Progenitor cell of endocrine pancreas (in vitro differentiated cells): ENCODE data around the gene METAP1. TPM values are rescaled to one million over a fixed set of nuclear protein-coding genes. Genes with fewer than 3 reads are reported as not detected.
"Not testable (repeated sequence)": the region's sequence is repeated elsewhere in the genome, so short reads cannot be mapped to it uniquely, and the experiment has no call there.

ENCODE experiments used
- DNase-seq: peaks from one replicate; pipeline ENCODE4 v3.0.0; 2021; ENCODE audit warnings: low spot score; ENCODE audit not compliant: unreplicated experiment
- H3K27ac Mint-ChIP-seq: 2 replicates; pipeline ENCODE4 v1.8.0; 2021; ENCODE audit warnings: mild to moderate bottlenecking, moderate library complexity, mixed read lengths
- H3K27me3 Mint-ChIP-seq: 2 replicates; pipeline ENCODE4 v1.8.0; 2021; ENCODE audit warnings: mixed read lengths
- H3K36me3 Mint-ChIP-seq: 2 replicates; pipeline ENCODE4 v1.8.0; 2022; ENCODE audit warnings: mixed read lengths; ENCODE audit not compliant: insufficient read depth
- H3K4me1 Mint-ChIP-seq: 2 replicates; pipeline ENCODE4 v1.8.0; 2021; ENCODE audit warnings: low read depth, mixed read lengths
- H3K4me3 Mint-ChIP-seq: 2 replicates; pipeline ENCODE4 v1.8.0; 2021; ENCODE audit warnings: low read depth, mild to moderate bottlenecking, moderate library complexity, mixed read lengths
- H3K9me3 Mint-ChIP-seq: 2 replicates; pipeline ENCODE4 v1.8.0; 2021; ENCODE audit warnings: low read depth, mixed read lengths
- total RNA-seq: library from RNA; stranded (reverse); gene quantifications from 2 replicates; pipeline ENCODE4 v1.2.1, GENCODE V29; 2021
- TF ChIP-seq, protein P1 (sequence below): fragments of 200-600 bp; sonication (generic); IDR thresholded peaks from one replicate; pipeline ENCODE4 v1.5.0; 2021; ENCODE audit warnings: antibody characterized with exemption, mild to moderate bottlenecking; ENCODE audit not compliant: unreplicated experiment

METAP1 gene
- total RNA-seq, 1 donor from 2014 or later = 49.1 TPM

DNA sequence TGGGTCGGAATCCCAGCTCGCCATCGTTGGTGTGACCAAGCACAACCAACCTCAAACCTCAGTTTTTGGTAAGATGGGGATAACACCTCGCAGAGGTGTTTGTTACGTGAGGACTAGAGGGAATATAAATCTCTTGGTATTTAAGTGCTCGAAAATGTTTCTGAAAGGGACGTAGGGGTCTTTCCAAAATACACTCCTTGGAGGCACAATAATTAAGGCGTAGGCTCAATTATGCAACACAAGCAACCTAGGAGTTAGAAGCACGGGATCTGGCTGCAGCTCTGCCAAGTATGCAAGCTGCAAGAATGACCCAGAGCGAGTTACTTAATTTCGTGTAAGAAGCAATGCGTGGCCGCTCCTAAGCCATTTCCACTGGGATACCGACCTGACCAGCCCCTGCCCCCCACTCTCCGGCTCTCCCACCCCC is 92.5 kb downstream of the METAP1 start:
- Mint-ChIP-seq H3K4me1 (peaks cover 45% of the 10 kb centered on the region), H3K27ac (peak overlapping the region; percentile 98), H3K9me3 (peaks cover 3% of the 10 kb centered on the region), H3K4me3 (peak overlapping the region; percentile 97), H3K36me3 (peaks cover 20% of the 10 kb centered on the region), H3K27me3 (no peaks in the 10 kb centered on the region)
- TF ChIP-seq, protein P1, sequence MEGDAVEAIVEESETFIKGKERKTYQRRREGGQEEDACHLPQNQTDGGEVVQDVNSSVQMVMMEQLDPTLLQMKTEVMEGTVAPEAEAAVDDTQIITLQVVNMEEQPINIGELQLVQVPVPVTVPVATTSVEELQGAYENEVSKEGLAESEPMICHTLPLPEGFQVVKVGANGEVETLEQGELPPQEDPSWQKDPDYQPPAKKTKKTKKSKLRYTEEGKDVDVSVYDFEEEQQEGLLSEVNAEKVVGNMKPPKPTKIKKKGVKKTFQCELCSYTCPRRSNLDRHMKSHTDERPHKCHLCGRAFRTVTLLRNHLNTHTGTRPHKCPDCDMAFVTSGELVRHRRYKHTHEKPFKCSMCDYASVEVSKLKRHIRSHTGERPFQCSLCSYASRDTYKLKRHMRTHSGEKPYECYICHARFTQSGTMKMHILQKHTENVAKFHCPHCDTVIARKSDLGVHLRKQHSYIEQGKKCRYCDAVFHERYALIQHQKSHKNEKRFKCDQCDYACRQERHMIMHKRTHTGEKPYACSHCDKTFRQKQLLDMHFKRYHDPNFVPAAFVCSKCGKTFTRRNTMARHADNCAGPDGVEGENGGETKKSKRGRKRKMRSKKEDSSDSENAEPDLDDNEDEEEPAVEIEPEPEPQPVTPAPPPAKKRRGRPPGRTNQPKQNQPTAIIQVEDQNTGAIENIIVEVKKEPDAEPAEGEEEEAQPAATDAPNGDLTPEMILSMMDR = no peak
- no peak for DNase-seq

DNA sequence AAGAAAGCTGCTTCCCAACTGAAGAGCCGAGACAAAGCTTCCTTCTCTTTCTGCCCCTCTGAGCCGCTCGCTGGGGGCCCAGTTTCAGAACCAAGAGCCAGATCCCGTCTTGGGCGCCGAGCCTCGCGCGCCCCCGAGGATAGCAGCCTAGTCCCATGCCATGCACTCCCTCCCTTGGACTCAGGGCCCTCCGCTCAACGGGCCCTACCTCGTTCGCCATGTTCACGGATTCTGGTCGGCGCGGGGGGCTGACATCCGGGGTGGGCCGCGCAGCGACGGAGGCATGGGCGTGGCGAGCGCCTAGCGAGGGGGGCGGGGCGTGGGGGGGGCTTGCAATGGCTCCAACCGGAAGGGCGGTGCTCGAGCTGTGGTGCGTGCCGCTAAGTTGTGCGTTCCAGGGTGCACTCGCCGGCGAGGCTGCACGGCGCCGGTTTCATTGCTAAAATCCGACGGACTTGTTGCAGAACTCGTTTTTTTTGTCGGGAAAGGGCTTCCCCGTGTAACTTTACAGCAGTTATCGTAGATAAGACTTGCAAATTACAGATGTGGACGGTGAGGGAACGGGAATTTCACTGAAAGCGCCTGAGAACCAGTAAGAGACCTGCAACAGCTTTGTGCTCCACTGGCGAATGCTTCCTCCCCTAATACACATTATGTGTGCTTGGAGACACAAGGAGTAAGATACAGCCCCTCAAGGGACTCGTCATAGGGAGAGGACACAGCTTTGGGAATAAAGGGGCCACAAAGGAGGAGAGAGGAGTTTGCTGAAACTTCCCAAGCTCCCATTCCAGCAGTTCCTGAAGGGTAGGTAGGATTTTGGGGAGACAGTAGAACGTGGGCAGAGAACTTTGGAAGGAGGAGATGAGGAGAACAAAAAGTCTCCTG is 93.2 kb downstream of the METAP1 start, which contains the start of gene ADH5:
Gene ADH5, minus strand, starts transcription at position 308 of the 885 bp plus-strand sequence. Its CDS starts 88 bp downstream, at position 220.
- Mint-ChIP-seq H3K9me3 (peaks cover 3% of the 10 kb centered on the region), H3K36me3 (peaks cover 19% of the 10 kb centered on the region), H3K27ac (peak within 1 kb of the TSS; percentile 98), H3K4me1 (peaks cover 45% of the 10 kb centered on the region), H3K4me3 (peak within 1 kb of the TSS; percentile 97), H3K27me3 (no peaks in the 10 kb centered on the region)
- peak; percentile 77 for DNase-seq
- TF ChIP-seq, protein P1 = no peak

DNA sequence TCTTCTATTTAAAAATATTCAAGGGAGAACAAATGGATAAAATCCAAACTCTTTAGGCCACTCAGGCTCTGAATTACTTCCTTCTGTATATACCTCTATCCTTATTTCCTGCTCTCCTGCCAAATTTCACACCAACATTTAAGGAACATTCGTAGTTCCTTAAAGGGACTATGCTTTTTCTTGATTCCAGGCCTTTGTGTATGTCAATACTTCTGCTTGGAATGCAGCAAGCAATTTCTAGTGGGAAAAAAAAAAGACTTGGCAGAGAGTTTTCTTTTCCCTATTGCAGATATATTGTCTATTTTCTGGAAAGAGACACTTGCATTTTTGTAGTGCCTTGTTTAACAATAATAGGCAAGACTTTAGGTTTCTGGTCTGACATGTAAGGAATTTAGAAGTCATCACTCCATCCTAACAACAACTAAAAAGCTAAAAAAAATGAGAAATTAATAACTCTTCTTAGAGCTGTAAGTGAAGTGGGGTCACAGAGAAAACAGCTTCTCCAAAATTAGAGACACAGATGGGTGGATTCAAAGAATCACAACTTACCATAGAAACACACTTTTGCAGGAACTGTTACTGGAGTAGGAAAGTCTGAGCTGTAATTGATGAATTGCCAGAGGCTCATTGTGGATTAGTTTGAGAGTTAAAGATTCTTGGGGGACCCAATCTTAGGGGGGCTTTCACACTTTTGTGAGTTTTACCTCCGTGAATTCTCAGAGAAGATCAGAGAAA is 95.1 kb downstream of the METAP1 start:
- Mint-ChIP-seq H3K27ac (peak overlapping the region; percentile 88), H3K4me3 (peak overlapping the region; percentile 60), H3K27me3 (no peaks in the 10 kb centered on the region)

DNA sequence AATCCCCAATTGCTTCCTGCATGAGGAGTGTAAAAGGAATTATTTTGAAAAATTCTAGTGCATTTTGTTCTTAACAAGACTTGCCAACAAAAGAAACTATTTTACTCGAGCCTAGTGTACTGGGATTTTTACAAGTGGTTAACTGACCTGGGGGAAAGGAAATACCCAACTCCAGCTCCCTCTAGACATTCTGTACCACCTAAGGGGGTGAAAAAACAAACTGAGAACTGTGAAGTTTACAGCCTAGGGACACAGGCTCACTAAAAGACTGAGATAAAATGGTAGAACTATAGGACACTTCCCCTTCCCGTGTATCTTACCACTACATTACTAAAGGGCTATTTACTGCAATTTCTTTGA is 95.7 kb downstream of the METAP1 start:
- peaks cover 7% of the 10 kb centered on the region for H3K36me3 Mint-ChIP-seq
- no peak for DNase-seq
- H3K27ac Mint-ChIP-seq = peak overlapping the region; percentile 88
- peaks cover 35% of the 10 kb centered on the region for H3K4me1 Mint-ChIP-seq
- TF ChIP-seq, protein P1 = no peak
- H3K4me3 Mint-ChIP-seq = peak overlapping the region; percentile 60
- H3K27me3 Mint-ChIP-seq = no peaks in the 10 kb centered on the region
- peaks cover 3% of the 10 kb centered on the region for H3K9me3 Mint-ChIP-seq

More for the DNA sequence above, 95.1 kb downstream of the METAP1 start:
- DNase-seq = no peak
- Mint-ChIP-seq H3K9me3 (peaks cover 3% of the 10 kb centered on the region), H3K36me3 (peaks cover 7% of the 10 kb centered on the region), H3K4me1 (peaks cover 37% of the 10 kb centered on the region)
- TF ChIP-seq, protein P1 = no peak

DNA sequence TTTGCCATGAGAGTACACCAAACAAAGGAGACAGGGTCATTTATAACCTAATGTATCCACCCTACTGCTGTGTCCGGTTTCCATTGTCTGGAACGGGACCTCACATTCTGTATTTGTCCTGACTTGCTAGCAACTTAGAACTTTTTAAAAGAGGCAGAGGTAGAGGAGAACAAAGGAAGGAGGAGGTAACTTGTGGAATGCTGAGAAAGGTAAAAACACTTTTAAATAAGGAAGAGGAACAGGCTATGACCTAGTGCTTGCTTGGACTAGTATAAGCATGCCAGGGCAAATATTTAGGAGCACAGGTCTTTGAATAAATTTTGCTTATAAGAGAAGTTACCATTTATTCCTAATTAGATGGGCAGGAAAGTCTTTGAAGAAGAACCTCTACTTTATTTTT is 96.3 kb downstream of the METAP1 start:
- H3K27me3 Mint-ChIP-seq, DNase-seq, H3K9me3 Mint-ChIP-seq, H3K36me3 Mint-ChIP-seq: not testable (repeated sequence)
- Mint-ChIP-seq H3K27ac (peak overlapping the region; percentile 35), H3K4me1 (peaks cover 31% of the 10 kb centered on the region), H3K4me3 (peak overlapping the region; percentile 9)
